Endothelial cell (in vitro differentiated cells): Measurements from ENCODE around the gene RAB31. TPM values are rescaled to one million over a fixed set of nuclear protein-coding genes. Genes with fewer than 3 reads are reported as not detected.

Experiments used
- DNase-seq: peaks from one replicate; pipeline ENCODE4 v3.0.0; 2021; ENCODE audit warnings: low spot score
- H3K27ac Mint-ChIP-seq: one replicate; pipeline ENCODE4 v1.8.0; 2021; ENCODE audit warnings: mixed read lengths, inconsistent platforms; ENCODE audit not compliant: unreplicated experiment
- H3K27me3 Mint-ChIP-seq: one replicate; pipeline ENCODE4 v1.8.0; 2021; ENCODE audit warnings: mild to moderate bottlenecking, moderate library complexity, mixed read lengths, inconsistent platforms; ENCODE audit not compliant: unreplicated experiment
- H3K36me3 Mint-ChIP-seq: one replicate; pipeline ENCODE4 v1.8.0; 2021; ENCODE audit warnings: mild to moderate bottlenecking, low read depth, mixed read lengths, inconsistent platforms; ENCODE audit not compliant: unreplicated experiment
- H3K4me1 Mint-ChIP-seq: one replicate; pipeline ENCODE4 v1.8.0; 2021; ENCODE audit warnings: mild to moderate bottlenecking, mixed read lengths, inconsistent platforms; ENCODE audit not compliant: unreplicated experiment
- H3K4me3 Mint-ChIP-seq: one replicate; pipeline ENCODE4 v1.8.0; 2021; ENCODE audit warnings: mild to moderate bottlenecking, mixed read lengths, inconsistent platforms; ENCODE audit not compliant: unreplicated experiment
- H3K9me3 Mint-ChIP-seq: one replicate; pipeline ENCODE4 v1.8.0; 2021; ENCODE audit warnings: mixed read lengths, inconsistent platforms; ENCODE audit not compliant: unreplicated experiment
- total RNA-seq: library from RNA; stranded (reverse); fragmentation: NEBNext Ultra II Directional; extraction: Animal tissue kit (Norgen Biotek cat#: 25700); gene quantifications from one replicate; pipeline ENCODE4 v1.2.1, GENCODE V29; 2021; ENCODE audit not compliant: unreplicated experiment
- TF ChIP-seq, protein P1 (sequence below): fragments of 200-600 bp; sonication (generic); IDR thresholded peaks from one replicate; pipeline ENCODE4 v1.5.0; 2021; ENCODE audit warnings: antibody characterized with exemption; ENCODE audit not compliant: unreplicated experiment

Gene RAB31
- total RNA-seq, 1 donor from 2014 or later, result 88.8 TPM

DNA sequence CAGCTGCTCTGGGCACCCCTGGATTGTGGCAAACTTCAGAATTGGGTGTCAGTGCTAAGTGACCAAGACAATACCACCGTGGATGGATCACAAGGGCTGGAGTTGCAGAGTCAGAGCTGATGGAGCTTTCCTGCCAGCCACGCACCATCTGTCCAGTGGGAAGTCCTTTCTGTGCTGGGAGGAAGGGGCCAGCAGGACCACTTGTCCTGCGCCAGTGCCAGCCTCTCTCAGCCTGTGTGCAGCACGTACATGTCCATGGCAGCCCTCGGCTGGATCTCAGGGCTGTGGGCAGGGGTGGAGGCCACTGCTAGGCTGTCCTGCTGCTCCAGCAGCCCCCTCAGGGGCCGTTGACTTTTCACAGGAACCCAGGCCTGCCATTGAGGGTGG is 33.3 kb downstream of the RAB31 start:
- Mint-ChIP-seq H3K27me3 (peaks cover 6% of the 10 kb centered on the region), H3K4me3 (no peak overlapping the region), H3K9me3 (no peaks in the 10 kb centered on the region), H3K27ac (no peak overlapping the region), H3K4me1 (peaks cover 49% of the 10 kb centered on the region), H3K36me3 (no peaks in the 10 kb centered on the region)
- no peak for DNase-seq
- TF ChIP-seq, protein P1, sequence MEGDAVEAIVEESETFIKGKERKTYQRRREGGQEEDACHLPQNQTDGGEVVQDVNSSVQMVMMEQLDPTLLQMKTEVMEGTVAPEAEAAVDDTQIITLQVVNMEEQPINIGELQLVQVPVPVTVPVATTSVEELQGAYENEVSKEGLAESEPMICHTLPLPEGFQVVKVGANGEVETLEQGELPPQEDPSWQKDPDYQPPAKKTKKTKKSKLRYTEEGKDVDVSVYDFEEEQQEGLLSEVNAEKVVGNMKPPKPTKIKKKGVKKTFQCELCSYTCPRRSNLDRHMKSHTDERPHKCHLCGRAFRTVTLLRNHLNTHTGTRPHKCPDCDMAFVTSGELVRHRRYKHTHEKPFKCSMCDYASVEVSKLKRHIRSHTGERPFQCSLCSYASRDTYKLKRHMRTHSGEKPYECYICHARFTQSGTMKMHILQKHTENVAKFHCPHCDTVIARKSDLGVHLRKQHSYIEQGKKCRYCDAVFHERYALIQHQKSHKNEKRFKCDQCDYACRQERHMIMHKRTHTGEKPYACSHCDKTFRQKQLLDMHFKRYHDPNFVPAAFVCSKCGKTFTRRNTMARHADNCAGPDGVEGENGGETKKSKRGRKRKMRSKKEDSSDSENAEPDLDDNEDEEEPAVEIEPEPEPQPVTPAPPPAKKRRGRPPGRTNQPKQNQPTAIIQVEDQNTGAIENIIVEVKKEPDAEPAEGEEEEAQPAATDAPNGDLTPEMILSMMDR, result no peak

DNA sequence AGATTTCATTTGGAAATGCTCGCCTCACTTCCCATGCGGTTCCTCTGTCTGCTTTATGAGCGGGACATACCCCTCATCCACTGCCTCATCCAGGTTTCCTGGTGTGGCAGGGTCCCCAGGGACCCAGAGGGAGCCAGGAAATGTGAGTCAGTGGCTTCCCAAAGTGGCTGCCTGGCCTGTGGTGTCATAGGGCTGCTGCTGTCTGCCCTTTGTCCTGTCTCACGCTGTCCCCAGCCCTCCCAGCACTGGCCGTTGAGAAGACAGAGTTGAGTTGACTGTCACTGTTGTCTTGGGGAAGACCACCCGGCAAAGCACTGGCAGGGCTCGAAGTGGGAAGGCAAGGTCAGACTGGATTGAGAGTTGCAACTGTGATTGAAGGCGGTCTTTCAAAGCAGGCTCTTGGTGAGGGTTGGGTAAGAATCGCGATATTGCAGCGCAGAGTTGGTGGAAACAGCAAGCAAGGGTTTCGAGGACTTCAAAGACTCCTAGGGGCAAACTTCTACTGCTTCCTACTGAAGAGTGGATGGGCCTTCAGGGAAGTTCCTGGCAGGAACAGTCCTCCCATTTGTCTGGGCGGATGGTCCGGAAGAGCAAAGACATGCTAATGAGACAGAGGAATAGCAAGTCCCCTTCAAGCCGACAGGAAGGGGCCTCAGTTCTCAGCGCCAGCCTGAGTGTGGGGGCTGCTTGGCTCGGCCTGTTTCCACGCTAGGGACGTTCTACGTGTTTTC is 33.9 kb downstream of the RAB31 start:
- TF ChIP-seq, protein P1, result no peak
- peak; percentile 43 for DNase-seq
- H3K27ac Mint-ChIP-seq, result peak overlapping the region; percentile 97
- peaks cover 50% of the 10 kb centered on the region for H3K4me1 Mint-ChIP-seq
- no peaks in the 10 kb centered on the region for H3K9me3 Mint-ChIP-seq
- H3K36me3 Mint-ChIP-seq, result no peaks in the 10 kb centered on the region
- H3K4me3 Mint-ChIP-seq, result peak overlapping the region; percentile 74
- H3K27me3 Mint-ChIP-seq, result peaks cover 6% of the 10 kb centered on the region

DNA sequence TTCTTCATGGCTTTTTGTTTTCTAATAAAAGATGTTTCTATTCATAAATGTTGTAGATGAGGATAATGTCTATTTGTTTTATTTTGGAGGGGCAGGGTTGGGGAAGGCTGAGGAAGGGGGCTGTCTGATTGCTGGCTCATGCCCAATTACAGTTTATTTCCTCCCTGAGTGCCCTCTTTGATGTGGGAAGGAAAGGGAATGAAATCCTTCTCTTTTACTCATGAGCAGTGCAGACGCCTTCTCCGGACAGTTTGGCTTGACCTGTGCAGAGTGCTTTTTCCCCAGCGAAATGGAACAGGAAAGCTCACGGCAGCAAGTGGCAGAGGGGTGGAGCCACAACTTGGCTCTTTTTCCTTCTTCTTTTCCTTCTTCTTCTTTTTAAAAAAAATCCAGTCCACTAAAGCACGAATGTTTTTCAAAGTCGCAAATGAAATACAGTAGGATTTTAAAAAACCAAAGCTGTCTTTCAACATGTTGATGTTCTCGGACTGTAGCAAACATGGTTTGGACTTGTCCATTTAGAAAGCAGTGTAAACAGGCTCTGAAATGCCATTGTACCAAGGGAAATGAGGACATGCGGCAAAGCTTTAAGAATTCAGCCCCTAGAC is 34.5 kb downstream of the RAB31 start:
- H3K4me3 Mint-ChIP-seq, result peak overlapping the region; percentile 74
- peaks cover 6% of the 10 kb centered on the region for H3K27me3 Mint-ChIP-seq
- H3K36me3 Mint-ChIP-seq, result no peaks in the 10 kb centered on the region
- TF ChIP-seq, protein P1, result no peak
- peaks cover 56% of the 10 kb centered on the region for H3K4me1 Mint-ChIP-seq
- H3K27ac Mint-ChIP-seq, result peak overlapping the region; percentile 97
- DNase-seq, result peak; percentile 28
- no peaks in the 10 kb centered on the region for H3K9me3 Mint-ChIP-seq

DNA sequence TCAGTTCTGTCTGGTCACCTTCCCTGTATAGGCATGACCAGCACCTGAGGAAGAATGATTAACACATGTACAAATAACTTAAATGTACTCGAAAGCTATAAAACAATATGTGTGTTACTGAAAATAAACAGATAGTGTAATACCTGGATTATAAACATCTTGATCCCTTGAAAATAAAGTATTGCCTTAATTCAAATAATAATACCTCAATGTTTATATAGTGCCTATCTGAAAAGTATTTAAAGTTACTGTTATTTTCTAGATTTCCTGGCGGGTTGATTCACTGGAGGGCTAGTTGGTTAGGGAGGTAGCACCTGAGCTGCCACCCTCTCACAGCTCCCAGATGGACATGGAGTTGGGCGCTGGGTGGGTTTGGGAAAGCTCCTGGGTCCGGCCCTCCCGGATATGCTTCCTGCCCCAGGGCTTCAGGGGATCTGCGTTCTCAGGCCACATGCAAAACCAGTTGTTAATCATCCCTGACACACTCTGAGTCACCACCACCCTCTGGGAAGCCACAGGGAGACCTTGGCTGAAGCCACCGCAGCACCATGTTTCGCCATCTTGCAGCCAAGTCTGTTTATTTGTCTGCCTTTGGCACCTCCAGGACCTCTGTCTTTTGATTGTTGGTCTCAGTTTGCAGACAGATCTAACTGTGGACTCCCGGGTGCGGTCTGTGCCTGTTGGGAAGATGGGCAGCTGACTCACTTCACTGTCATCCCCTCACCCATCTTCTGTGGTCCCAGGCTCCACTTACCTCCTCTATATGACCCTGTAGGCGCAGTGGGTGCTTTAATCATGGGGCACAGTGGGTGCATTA is 35.3 kb downstream of the RAB31 start:
- no peak for DNase-seq
- H3K4me3 Mint-ChIP-seq, result no peak overlapping the region
- H3K27ac Mint-ChIP-seq, result peak overlapping the region; percentile 87
- TF ChIP-seq, protein P1, result no peak
- H3K27me3 Mint-ChIP-seq, result peaks cover 6% of the 10 kb centered on the region
- H3K9me3 Mint-ChIP-seq, result no peaks in the 10 kb centered on the region
- H3K36me3 Mint-ChIP-seq, result no peaks in the 10 kb centered on the region
- H3K4me1 Mint-ChIP-seq, result peaks cover 55% of the 10 kb centered on the region
